ENCODE measurements around the gene REXO2. TPM values are rescaled to one million over a fixed set of nuclear protein-coding genes. Genes with fewer than 3 reads are reported as not detected.

Gene REXO2
- total and polyA plus RNA-seq, 7 donors, result 44.1 to 77.4 (median 67.5) TPM

- intact Hi-C loops (cut with DNase I), result loop anchor here (1.0 to 5.0 kb wide), 2 partner anchors 36 to 38 kb away; partner anchors contain the start of gene REXO2 (in 2 of the 2)
- DNase-seq (no peak), ATAC-seq (no peak)
- TF ChIP-seq CTCF (IDR thresholded peaks at IDR 0.05), result no peak
- Histone ChIP-seq H3K27me3 (ENCODE audit: insufficient read depth in 3 of 3, low read length in 2 of 3) (no peaks in the 10 kb centered on the region), H3K27ac (peak overlapping the region; percentile 98), H3K4me1 (peaks cover 31% of the 10 kb centered on the region), H3K36me3 (ENCODE audit: insufficient read depth in 1 of 2, low read depth in 1 of 2) (peaks cover 11 to 21% of the 10 kb centered on the region in 2 donors), H3K9me3 (no peaks in the 10 kb centered on the region), H3K4me3 (peak overlapping the region; percentile 88)
- WGBS, 3 donors, result 0% methylated on average over 8 of the region's 8 CpGs
Measured at GRCh38 chr11:114400915-114401223, 38.4 kb upstream of the REXO2 start.

DNA sequence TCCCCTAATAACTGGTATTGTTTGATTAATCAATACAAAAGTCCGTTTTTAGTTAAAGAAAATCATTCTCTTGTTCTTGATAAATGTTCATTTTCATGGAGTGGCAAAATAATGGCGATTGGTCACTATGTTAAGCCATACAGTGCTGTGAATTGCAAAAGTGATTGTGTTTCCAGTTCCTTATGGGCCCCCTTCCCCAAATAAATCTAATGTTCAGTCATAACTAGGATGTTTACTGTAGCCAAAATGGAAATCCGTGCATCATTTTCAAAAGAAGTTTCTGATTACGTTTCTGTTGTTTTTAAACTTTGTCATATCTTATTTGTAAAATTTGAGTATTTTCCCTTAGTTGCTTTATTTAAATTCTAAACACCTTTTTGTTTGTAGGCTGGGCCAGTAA is 38.0 kb upstream of the REXO2 start:
- intact Hi-C loops (cut with DNase I), result loop anchor here in 1 of 2 donors (5.0 kb wide), 1 partner anchor 36 kb away; the partner anchor contains the start of gene REXO2
- DNase-seq (no peak), ATAC-seq (no peak)
- Histone ChIP-seq H3K4me1 (peaks cover 31% of the 10 kb centered on the region), H3K4me3 (peak overlapping the region; percentile 88), H3K36me3 (ENCODE audit: insufficient read depth in 1 of 2, low read depth in 1 of 2) (peaks cover 11 to 26% of the 10 kb centered on the region in 2 donors), H3K27me3 (ENCODE audit: insufficient read depth in 3 of 3, low read length in 2 of 3) (no peaks in the 10 kb centered on the region), H3K27ac (peak overlapping the region; percentile 98), H3K9me3 (no peaks in the 10 kb centered on the region)
- WGBS, 3 donors, result 3 to 8% (median 4%) methylated on average over 4 of the region's 4 CpGs
- TF ChIP-seq CTCF (IDR thresholded peaks at IDR 0.05), result no peak

GRCh38 chr11:114412946-114413345 is 26.3 kb upstream of the REXO2 start:
- no peak overlapping the region for H3K4me3 ChIP-seq
- H3K27me3 ChIP-seq (ENCODE audit: insufficient read depth in 3 of 3, low read length in 2 of 3), result no peaks in the 10 kb centered on the region
- TF ChIP-seq CTCF (IDR thresholded peaks at IDR 0.05), result no peak
- H3K36me3 ChIP-seq (ENCODE audit: insufficient read depth in 1 of 2, low read depth in 1 of 2), result peaks cover 0 to 52% of the 10 kb centered on the region in 2 donors
- DNase-seq, result no peak
- no peaks in the 10 kb centered on the region for H3K9me3 ChIP-seq
- ATAC-seq, result no peak
- intact Hi-C loops (cut with DNase I), result no loop called here
- H3K27ac ChIP-seq, result no peak overlapping the region
- H3K4me1 ChIP-seq, result no peaks in the 10 kb centered on the region
- 95 to 99% (median 96%) methylated on average over 4 of the region's 4 CpGs for WGBS, 3 donors

DNA sequence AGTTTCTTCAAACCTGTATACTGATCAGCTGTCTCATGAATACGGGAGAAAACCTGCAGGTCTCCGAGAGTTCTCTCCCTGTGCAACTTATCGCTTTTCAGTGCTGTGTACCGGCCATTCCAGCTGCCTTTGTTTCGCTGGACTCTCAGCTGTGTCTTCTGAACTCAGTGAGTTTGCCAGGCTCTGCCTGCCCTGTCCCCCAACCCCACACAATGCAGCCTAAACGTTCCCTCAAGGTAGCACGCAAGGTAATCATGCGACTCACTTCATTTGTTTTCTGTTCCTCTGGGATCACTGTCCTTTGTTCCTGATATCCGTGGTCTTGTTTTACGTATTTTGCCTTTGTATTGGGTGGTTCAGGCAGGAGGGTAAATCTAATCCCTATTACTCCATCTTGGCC is 25.3 kb upstream of the REXO2 start:
- intact Hi-C loops (cut with DNase I), result no loop called here
- ATAC-seq (no peak), DNase-seq (no peak)
- H3K4me3 ChIP-seq, result no peak overlapping the region
- 86 to 96% (median 92%) methylated on average over 10 of the region's 10 CpGs for WGBS, 3 donors
- no peaks in the 10 kb centered on the region for H3K27me3 ChIP-seq (ENCODE audit: insufficient read depth in 3 of 3, low read length in 2 of 3)
- H3K4me1 ChIP-seq, result no peaks in the 10 kb centered on the region
- TF ChIP-seq CTCF (IDR thresholded peaks at IDR 0.05), result no peak
- no peaks in the 10 kb centered on the region for H3K9me3 ChIP-seq
- peaks cover 0 to 42% of the 10 kb centered on the region in 2 donors for H3K36me3 ChIP-seq (ENCODE audit: insufficient read depth in 1 of 2, low read depth in 1 of 2)
- H3K27ac ChIP-seq, result no peak overlapping the region

- ATAC-seq (no peak), DNase-seq (no peak)
- Histone ChIP-seq H3K27me3 (ENCODE audit: insufficient read depth in 3 of 3, low read length in 2 of 3) (no peaks in the 10 kb centered on the region), H3K9me3 (no peaks in the 10 kb centered on the region), H3K36me3 (ENCODE audit: insufficient read depth in 1 of 2, low read depth in 1 of 2) (peaks cover 0 to 19% of the 10 kb centered on the region in 2 donors), H3K4me1 (no peaks in the 10 kb centered on the region), H3K4me3 (no peak overlapping the region), H3K27ac (no peak overlapping the region)
- TF ChIP-seq CTCF (IDR thresholded peaks at IDR 0.05), result no peak
- intact Hi-C loops (cut with DNase I), result no loop called here
Measured at GRCh38 chr11:114416441-114416961, 22.8 kb upstream of the REXO2 start.

Measured in psoas muscle (tissue), 8 donors.